Activated T-helper 1 cell treated with anti-CD3 and anti-CD28 coated beads, Interleukin-2, amount 50 U/mL, for 16 hours (primary cell): Measurements from ENCODE around the gene BST1.

ENCODE experiments used
- DNase-seq, 2 donors: peaks; one replicate each; pipeline ENCODE4 v3.0.0-alpha.2; 2020; ENCODE audit warnings: low read depth in 1 of 2, low spot score in 1 of 2

The BST1 gene

GRCh38 chr4:15676039-15676438 is 26.8 kb upstream of the BST1 start:
- DNase-seq: no peak

DNA sequence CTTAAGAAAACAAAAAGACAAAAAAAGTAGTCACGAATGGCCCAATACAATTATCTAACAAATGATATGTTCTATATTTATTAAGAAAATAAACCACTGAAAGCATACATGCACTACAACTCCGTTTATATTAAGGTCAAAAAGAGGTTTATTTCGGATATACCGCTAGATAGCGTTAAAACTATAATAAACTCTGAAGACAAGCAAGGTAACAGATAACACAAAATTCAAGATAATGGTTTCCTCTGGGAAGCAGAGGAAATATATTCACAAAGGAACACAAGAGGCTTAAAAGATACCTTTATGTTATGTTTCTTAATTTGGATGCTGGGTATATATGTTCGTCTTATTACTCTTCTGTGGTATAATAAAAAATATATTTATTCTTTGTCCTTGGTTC is 26.0 kb upstream of the BST1 start:
- DNase-seq: no peak

- no peak for DNase-seq
These were observed 25.3 kb upstream of the BST1 start for GRCh38 chr4:15677507-15677988.

DNA sequence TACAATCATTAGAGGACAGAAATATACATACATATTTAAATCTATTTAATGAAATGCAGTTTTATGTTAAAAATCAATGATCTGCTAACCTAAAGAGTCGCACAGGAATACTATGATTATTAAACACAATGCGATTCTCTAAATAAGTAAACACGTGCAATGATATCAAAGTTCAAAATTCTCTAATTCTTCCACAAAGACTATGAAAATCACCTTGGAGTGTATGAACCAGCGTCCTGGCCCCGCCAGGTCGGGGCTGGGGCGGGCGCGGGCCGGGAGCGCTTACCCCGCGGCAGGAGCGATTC is 21.8 kb upstream of the BST1 start:
- DNase-seq: no peak

DNA sequence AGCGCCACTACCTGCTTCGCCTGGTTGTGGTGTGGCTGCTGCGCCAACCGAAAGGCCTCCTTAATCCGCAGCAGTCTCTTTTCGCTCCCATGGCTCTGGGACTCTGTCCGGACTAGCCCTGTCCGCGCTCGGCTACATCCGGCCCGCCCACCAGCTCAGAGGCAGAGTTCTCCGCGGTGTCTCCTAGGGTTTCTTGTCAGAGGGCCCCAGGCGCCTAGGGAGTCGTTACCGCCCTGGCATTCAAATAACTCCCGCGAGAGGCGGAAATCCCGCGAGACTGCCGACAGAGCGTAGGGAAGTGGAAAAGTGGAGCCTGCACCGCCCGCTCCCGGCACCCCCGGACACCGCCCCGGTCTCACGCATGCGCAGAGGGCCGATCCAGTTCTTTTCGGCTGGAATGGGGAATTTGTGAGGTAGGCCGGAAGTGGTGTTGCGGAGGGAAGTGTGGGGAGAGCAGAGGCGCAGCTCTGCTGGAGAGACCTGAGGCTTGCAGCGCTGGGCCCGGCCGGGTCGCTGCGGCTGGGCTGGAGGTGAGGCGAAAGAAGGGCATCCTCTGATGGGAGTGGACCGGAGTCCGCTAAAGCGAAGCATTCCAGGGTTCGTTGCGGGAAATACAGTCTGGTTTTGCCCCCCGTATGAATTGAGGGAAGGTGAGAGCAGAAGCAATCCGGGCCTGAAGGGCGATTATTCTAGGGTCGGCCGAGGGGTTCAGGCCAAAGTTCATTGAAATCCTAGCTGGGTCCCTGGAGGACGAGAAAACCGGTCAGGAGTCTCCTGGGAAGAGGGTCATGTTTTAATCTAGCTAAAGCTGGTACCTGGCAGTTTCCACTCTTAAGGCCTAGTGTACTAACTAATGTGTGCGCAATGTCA is 21.3 kb upstream of the BST1 start, which contains the start of gene FAM200B:
Gene FAM200B (plus strand): TSS at position 456 of the 870 bp plus-strand sequence. CDS start 5,151 bp downstream, outside the sequence.
- peak; percentile 93 to 98 for DNase-seq

DNA sequence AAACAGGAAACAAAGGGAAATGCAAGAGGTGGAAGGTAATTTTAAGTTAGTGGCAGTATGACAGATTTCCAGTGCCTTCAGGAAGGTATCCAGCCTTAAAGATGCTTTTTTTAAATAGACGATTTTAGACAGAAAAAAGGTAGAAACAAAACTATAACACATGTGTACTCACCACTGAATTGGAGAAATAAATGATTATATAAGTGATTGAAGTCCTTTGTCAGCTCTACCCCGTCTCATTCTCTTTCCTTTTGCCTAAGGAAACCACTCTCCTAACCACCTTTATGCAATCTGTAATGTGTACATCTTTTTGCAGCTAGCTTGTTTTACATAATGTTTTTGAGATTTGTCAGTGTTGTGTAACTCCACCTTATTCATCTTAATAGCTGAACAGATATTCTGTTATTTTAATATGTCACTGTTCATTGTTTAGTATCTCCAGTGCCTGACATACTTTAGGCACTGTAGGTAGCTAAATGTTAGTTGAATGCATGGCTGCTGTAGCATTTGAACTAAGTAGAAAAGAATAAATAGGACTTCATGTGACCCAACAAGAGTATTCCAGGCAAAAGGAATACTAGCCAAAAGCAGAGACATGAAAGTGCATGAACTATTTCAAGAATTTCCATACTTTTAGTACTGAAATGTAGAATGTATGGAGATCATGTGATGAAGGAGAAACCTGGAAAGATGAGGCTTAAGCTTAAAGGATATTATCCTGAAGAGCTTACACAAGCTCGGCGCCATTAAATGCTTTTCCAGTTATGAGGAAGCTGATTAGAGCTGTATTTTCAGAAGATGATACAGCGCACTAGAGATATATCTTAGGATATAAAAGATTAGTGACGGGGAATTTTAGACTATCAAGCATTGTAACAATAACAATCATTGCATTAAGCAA is 20.4 kb upstream of the BST1 start:
- no peak for DNase-seq

DNA sequence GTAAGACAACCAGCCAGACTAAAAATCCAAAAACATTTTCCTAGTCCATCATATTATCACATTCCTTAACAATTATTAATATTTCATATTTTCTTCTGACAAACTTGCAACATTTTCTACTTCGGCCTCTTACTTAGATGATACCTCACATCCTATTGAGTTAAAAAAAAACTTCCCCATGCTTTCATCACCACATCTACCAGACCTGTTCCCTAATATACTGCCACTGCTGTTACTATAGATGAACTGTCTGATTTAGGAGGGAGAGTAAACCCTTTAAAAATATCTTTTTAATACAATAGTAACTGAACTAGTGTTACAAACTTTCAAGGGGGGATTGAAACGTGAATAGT is 19.7 kb upstream of the BST1 start:
- no peak for DNase-seq

DNA sequence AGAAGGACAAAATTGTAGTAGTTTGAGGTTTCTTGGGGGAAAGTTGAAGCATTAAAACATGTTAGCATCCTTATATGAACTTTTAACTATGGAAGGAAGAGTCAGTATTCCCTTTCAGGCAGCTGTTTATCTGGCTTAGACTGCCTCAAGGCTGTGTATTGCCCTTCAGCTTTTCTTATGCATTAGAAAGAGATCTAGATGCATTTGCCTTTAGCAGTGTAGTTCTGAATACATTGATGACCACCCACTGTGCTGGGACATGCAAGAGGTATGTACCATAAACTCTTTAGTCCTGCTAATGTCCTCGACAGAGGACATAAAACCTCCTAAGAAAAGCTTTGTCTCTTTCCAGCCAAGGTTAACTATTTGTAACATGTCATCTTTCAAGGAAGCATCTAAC is 18.4 kb upstream of the BST1 start:
- no peak for DNase-seq

GRCh38 chr4:15688051-15688450 is 14.8 kb upstream of the BST1 start:
- DNase-seq: no peak

GRCh38 chr4:15689540-15689939 is 13.3 kb upstream of the BST1 start:
- DNase-seq: no peak

GRCh38 chr4:15690020-15690809 is 12.7 kb upstream of the BST1 start:
- DNase-seq: no peak

- no peak for DNase-seq
These were observed 11.3 kb upstream of the BST1 start for GRCh38 chr4:15691346-15692135.

DNA sequence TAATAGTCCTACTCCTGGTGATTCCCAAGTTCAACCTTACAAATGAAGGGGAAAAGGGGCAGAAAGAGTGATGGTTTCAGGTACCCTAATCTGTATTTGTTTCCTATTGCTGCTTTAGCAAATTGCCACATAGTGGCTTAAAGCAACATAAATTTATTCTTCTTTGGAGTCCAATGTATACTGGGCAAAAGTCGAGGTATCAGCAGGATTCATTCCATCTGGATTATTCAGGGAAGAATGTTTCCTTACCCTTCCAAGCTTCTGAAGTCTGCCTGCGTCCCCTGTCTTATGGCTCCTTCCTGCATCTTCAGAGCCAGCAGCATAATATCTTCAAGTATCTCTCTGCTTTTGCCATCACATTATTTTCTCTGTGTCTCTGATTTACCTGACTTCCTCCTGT is 10.3 kb upstream of the BST1 start:
- no peak for DNase-seq

DNA sequence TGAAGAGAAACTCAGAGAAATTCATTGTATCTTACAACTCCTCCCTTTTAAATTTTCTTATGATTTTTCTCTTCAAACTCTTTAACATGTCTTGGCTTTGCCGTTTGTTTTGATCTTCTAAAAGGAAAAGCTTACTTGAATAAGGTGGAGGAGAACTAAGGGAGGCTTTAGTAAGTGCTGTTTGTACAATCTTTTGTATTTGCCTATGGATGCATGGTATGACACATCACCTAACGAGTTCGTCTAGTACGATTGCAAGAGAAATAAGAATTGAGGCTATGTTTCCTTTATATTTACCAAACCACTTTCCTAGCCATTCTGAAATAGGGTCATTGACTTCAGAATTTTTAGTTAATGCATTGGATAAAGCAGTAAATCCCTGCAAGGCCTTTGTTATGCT is 8.4 kb upstream of the BST1 start:
- DNase-seq: no peak

DNA sequence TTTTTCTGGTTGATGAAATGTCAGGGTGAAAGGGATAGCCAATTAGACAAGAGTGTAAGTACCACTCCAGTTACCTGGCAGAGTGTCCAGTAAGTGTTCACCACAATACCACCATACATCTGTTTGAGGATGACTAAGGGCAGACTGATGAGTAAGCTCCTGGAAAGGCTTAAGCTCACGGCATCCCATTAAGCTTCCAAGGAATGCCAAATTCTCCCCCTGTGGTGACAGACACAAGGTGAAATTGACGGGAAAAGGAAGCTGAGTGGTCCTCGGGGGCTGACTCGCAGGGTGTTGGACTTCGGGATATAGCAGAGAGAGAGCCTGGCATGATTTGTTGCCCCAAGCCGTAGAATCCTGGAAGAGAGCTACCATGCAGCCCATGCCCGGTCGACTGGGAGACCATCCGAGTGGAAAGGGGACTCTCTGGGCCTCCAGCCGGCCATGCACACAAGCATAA is 7.6 kb upstream of the BST1 start:
- no peak for DNase-seq

DNA sequence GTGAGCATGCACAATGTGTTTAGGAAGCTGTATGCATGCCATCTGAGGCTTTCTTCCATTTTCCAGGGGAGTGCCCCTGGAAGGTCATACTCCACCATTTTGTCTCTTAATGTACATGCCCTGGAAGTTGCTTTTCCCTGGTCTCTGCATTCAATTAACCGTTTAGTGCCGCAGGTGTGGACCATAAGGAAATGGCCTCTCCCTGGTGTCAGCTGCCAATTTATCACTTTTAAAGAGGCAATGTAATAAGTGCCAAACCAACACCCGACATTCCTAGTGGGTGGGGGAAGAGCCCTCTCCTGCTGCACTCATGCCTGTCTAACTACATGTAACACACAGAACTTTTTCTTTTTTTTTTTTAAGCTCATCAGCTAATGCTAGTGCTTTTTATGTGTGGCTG is 7.1 kb upstream of the BST1 start:
- no peak for DNase-seq

DNA sequence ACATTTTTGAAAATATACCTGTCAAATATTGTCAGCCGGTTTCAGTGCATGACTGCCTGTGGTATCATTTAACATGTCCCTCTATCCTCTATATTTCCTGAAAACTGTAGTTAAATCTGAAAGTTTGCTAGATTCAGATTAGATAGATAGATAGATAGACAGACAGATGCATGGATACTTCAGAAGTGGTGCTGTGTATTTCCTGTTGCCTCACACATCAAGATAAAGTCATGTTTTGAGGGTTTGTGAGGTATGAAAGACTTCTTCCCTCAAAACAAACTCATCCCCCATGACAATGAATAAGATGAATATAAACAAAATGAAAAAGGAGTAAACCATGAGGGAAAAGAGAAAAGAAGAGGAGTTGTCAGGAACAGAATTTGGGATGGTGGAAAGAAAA is 6.0 kb upstream of the BST1 start:
- no peak for DNase-seq

GRCh38 chr4:15703439-15703838 is 574 bp downstream of the BST1 start:
- DNase-seq: no peak

- no peak for DNase-seq
These were observed 1.3 kb downstream of the BST1 start for GRCh38 chr4:15704129-15704528.

DNA sequence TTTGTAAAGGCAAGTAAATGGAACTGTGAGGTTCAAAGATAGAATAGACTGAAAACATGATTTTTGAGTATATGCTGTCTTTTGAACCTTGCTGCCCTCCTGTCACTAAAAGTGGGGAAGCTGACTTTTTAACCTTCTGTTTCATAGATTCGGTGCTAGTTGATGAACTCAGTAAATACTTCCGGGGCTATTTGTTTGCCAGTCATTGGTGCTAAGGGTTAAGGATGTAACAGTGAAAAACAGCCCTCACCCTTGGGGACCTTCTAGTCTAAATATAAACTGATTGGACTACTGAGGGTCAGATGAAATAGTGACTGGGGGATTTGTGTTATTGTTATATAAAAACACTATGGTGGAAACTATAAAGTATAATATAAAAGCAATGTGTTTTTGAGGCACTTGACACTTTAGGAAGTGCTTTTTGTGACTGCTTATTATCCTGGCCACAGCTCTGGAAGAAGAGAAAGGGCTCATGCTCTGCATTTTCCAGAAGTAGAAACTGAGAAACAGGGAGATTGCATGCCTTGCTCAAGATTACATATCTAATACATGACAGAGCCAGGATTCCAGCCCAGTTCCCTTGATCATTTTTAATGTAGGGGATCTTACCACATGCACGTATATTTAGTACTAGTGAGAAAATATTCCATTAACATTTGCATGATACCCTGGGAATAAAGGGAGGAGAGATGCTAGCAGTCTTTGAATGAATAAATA is 3.9 kb downstream of the BST1 start:
- no peak for DNase-seq
